HG03432 (cell line): ENCODE data around the gene RHOBTB1.
"Not testable (repeated sequence)": the region's sequence is repeated elsewhere in the genome, so short reads cannot be mapped to it uniquely, and the experiment has no call there.

Experiments used
- ATAC-seq: cut with Tn5 transposase; IDR thresholded peaks from one replicate; pipeline ENCODE4 v1.9.1; 2021; ENCODE audit warnings: mild to moderate bottlenecking, moderate library complexity; ENCODE audit not compliant: unreplicated experiment

Gene RHOBTB1, protein sequence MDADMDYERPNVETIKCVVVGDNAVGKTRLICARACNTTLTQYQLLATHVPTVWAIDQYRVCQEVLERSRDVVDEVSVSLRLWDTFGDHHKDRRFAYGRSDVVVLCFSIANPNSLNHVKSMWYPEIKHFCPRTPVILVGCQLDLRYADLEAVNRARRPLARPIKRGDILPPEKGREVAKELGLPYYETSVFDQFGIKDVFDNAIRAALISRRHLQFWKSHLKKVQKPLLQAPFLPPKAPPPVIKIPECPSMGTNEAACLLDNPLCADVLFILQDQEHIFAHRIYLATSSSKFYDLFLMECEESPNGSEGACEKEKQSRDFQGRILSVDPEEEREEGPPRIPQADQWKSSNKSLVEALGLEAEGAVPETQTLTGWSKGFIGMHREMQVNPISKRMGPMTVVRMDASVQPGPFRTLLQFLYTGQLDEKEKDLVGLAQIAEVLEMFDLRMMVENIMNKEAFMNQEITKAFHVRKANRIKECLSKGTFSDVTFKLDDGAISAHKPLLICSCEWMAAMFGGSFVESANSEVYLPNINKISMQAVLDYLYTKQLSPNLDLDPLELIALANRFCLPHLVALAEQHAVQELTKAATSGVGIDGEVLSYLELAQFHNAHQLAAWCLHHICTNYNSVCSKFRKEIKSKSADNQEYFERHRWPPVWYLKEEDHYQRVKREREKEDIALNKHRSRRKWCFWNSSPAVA

DNA sequence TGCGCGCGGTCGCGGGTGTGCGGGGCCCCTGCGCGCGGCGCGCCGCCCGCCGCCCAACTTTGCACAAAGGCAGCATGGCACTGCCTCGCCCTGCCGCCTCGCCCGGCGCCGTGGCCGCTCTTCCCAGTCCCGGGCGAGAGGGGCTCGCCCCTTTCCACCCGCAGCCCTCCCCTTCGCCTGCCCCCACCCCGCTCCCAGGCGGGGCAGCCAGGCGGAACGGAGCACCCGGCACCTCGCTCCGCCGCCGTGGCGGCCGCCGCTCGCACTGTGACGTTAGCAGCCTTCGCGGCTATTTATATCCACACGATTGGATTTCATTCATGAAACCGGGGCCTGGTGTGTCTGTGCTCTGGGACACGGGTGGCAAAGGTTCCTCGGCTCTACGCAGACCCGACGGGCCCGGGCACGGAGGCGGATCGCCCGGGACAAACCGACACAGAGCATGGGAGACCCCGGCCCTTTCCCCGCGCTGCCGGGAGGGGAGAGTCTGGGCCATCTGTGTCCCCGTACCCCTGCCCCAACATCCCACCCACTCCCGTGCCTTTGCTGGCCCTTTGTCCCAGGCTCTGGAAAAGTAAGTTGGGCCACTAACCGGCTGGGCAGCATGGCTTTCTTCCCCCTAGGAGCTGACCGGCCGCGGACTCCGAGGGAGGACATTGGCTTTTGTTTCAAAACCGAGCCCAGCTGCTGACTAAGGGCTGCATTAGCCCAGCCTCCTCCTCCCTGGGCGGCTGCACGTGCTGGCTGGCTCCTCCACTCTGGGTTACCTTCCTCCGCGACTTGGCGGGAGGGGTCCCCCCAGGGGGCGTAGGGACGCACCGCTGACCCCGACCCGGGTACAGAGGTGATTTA, at the start of gene RHOBTB1:
Gene RHOBTB1 (minus strand): TSS at position 128 of the 852 bp plus-strand sequence. CDS start 32,643 bp downstream, outside the sequence.
- ATAC-seq, result peak; percentile 68

DNA sequence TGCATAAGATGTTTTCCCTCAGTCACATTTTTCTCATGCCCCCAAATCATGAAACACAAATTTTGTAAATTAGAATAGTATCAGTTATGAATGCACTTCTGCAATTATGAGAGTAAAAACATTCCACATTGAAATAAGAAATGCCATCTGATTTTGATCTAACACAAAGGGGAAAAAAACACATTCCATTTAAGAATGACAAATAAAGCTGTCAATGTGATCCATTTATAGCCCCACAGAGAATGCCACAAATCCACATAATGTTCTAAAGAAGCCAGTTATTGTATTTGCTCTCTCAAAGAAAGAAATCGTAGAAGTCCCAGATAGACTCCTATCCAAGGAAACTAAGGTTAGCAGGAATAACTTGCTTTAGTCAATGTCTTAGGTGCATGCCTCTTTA, 48.7 kb upstream of the RHOBTB1 start:
- no peak for ATAC-seq

DNA sequence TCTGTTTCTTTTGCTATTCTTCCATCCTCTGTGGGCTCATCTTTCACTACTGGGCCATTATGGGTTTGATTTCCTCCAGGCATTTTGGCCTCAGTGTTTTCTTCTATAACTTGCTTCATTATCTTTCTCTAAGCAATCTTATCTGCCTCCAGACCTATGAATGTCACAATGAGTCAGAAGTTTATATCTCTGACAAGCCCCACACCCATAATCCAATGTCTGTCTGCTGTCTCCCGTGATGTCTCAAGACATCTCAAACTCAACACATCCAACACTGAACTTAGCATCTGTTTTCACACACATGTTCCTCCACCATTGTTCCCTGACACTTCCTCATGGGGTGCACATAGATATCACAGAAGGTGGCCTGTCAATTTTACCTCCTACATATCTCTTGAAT, 46.7 kb upstream of the RHOBTB1 start:
- no peak for ATAC-seq

DNA sequence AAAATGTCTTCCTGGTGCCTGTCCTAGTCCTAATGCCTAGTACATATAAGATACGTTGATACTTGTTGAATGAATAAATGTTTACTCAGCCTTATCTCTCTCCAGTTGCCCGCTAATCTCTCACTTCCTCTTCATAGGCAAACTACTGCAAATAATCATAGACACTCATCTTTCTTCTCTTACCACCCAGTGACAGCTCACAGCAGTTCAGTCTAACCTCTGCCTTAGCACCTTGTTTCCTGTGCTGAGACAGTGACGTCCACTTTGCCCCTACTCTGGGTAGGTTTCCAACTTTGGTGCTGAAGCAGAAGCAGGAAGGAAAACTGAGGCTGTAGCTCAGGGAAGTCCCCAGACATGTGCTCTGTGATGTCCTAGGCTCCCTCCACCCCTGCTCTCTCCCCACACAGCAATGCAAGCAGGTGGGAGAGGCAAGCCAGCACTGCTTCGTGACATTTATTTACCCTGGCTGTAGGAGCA, 45.5 kb upstream of the RHOBTB1 start:
- ATAC-seq, result peak; percentile 93

DNA sequence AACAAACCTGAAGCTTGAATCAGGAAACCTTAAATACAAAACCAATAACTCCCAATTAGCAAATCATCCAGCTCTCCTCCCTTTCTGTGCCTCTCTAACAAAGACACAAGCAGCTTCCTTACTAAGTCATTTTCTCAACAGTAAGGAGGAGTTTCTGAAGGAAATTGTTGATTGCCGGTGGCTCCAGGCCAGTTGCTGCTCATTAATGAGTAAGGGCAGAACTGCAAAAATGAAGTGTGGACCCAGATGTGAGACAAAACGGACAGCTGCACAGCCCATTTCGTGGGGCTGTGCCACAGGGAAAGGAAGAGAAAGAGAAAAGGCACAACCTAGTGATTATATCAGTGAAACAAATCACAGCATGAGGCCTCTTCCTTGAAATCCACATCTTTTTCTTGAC, 42.8 kb upstream of the RHOBTB1 start:
- ATAC-seq, result no peak

DNA sequence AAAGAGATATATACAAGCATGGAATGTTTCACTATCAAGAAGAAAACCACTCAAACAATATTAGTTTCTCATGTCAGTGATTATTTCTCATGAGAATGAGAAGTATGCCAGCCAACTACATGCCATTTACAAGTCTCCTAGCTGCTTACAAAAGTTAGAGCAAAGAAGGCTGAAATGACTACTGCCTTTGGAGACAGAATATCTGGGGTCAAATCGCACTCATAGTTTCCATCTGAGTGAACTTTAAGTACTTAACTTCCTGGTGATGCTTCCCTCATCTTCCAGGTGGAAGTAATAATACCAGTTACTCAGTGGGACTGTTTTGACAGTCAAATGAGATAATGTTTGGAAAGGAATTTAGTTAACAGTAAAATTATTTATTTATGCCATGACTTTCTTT, 42.0 kb upstream of the RHOBTB1 start:
- ATAC-seq, result no peak

DNA sequence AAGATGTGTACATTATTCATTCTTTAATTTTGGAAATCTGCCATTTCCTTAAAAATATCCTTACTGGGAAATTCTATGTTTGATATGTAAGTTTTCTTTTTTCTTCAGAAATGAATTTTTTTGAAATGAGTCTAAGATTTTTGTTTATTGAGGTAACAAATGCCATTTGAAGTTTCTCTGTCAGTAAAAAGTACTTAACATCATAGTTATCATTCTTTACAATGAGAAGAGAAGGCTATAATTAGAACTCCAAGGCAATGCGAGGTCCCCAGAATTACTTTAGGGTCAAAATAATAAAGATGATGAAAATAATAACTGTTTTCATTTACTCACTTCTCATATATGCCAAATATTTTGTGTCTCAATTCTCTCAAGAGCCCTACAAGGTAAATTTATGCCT, 37.0 kb upstream of the RHOBTB1 start:
- no peak for ATAC-seq

DNA sequence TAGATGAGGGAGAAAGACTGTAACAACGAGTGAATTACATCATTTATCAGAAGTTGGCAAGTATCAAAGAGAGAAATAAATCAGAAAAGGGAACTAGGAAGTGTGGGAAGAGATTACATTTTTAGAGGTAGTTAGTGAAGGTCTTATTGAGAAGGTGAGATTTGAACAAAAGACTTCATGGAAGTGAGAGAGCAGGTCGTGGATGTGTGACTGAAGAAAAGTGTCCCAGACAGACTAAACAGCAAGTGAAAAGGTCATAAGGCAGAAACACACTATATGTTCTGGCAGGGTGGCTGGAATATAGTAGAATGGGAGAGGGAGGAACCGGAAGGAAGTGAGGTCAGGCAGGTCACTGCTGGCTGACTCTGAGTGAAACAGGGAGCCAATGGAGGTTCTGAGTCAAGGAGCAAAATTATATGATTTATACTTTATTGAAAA, 35.7 kb upstream of the RHOBTB1 start:
- ATAC-seq, result no peak

DNA sequence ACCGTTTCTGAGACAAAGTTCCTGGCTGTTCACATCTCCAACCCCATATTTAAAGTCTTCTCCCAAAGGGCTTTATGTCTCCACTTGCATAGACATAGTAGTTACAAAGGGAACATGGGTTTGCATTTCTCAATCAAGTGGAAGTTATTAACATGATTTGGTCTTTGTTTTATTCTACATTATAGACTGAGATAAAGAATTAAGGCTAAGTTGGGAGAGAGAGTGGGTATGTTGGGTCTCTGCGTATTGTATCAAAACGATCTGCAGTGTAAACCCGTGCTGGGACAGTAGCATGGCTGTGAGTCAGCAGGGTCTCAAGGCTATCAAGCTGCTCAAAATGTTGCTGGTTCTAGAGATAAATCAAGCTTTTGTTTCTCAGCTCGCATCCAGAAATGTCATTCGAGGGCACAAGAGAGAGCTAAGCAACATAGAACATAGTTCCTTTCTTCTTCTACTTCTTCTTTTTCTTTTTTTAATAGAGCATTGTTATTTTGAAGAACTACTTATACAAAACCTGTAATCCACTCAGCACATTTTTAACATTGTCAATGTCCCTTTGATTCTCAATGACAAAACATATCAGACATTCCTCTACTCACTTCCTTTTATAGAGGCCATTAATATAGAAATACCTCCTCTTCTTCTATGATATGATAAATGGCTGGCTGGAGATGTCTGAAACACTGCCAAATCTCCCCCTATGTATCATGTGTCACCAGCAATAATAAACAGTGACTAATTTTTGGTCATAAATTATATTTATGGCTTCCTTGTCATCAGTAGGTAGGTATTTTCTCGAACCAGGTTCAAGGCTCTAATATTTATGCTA, 34.5 kb upstream of the RHOBTB1 start:
- no peak for ATAC-seq

DNA sequence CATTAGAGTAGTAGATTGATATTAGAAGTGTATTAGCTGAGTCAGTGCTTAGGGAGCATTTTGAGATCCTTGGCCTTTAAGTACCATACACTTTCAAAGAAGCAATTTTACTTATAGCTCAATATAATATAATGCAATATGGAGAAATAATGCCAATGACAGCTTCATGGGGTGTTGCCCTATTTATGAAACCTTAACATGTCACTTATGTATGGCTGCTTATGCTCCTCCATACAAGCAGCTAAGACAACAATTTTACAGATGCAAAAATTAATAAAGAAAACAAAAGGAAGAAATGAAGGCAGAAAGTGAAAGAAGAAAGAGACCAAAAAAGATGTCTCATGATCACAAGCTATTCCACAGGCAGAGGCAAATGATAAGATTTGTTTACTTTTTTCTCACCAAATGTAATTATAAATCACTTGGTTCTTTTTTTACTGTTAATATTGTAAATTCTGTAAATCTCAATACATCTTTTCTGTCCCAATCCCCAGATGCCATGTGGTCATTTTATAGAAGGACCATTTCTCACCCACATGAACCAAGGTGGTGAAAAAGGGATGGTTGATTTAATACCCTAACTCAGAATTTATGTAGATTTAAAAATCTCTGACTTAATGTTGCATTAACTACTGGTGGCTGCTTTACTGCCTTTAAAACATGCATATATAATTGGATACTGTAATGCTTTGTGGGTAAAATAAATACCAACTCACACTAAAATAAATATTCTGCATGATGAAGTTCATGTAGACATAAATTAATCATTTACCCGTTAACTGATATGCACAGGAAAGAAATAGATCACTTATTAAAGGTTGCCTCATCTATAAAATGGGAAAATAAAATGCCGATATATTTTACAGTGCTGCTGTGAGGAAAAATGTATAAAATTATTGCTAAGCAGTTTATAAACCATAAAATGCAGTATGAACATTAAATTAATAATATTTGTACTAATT, 33.5 kb upstream of the RHOBTB1 start:
- no peak for ATAC-seq

DNA sequence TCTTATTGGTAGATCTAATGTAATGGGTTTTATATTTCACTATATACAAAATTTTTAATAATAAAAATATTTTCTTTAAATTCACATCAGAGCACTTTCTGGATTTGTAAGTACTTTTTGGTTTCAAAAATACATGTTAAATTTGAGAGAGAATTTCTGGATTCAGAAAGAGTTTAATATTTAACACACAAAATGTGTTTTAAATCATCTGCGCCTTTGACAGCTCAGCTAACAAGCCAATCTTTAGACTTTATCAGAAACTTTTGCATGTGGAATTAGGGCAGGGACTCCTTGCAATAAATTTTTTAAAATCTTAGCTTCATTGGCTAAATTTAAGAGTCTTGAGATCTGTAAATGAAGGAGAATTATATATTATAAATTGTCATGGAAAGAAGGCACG, 32.7 kb upstream of the RHOBTB1 start:
- ATAC-seq, result no peak

DNA sequence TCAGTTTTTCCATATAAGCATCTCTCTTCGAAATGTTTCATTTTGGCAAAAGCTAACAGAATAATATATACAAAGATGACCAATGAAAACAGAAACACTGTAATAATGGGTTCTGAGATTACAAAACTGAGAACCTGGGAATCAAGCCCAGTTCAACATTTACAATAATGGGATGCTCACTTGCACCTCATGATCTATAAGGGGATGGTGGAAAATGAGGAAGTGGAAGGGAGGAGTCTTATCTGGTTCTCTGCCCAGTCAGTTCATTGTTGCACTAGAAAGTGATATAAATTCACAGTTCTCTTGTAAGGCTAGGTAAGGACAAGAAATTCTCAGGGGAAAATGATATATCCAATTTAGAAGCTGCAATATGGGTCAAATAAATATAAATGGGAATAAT, 31.7 kb upstream of the RHOBTB1 start:
- ATAC-seq, result no peak

DNA sequence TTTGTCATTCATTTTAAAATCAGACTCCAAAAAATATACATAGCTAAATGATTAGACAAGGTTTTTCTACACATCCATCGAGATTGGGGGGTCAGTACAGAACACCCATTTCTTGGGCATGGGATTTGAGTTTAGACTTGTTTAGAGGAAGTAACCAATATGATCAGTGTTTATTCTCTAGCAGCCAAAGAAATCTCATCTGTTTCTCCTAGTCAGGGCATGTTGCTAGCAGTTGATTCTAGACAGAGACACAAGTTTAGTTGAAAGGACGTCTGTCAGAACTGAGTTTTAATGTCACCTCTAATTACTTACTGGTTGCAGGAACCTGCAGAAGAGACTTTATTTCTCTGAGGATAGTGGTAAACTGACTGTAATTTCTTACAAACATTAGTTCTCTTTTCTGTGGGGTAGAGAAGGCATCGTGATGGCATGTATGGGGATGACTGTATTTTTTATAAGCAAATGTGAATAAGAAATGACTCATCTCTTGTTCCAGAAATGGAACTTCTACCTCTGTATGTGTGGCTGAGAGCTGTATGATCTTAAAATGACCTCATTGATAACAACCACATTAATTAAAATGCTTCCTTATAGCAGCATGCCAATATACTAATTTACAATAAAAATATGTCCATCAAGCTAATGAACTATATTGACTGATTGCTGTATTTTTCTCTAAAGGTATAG, 30.6 kb upstream of the RHOBTB1 start:
- ATAC-seq, result no peak

DNA sequence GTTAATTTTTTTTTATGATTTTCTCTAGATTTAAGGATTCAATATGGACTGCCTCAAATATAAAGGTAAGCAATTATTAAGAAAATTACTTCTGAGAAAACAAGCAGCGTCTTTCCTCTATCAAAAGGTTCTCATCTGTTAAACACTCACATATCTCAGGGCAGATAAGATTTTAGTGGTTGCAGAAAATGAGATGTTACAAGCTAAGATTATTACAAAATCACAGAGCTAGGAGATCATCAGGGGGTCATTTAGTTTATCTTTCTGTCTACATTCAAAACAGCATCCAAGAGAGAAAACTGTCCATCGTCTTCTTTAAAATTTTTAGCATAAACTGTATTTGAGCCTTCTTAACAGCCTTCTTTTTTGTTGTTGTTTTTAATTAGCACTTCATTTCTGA, 29.1 kb upstream of the RHOBTB1 start:
- ATAC-seq, result no peak

DNA sequence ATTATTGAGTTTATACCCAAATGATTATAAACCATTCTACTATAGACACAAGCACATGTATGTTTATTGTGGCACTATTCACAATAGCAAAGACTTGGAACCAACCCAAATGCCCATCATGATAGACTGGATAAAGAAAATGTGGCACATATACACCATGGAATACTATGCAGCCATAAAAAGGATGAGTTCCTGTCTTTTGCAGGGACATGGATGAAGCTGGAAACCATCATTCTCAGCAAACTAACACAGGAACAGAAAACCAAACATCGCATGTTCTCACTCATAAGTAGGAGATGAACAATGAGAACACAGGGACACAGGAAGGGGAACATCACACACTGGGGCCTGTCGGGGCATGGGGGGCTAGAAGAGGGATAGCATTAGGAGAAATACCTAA, 28.2 kb upstream of the RHOBTB1 start:
- not testable (repeated sequence) for ATAC-seq

DNA sequence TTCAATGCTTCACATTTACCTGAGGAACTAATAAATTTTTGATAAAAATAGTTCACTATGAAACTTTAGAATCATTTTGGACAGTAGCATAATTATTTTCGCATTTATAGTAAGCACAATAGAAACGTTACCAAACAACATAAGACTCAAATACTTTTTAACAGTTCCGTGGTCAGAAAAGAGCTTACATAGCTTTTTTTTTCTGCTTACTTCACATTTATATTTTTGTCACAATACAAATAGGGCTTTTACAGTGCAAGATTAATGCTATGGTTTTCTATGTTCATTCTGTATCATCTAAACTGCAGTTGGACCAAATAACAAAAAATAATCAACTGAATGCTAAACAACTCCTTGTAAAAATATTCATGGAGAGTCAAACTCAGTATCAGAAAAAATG, 26.5 kb upstream of the RHOBTB1 start:
- no peak for ATAC-seq

DNA sequence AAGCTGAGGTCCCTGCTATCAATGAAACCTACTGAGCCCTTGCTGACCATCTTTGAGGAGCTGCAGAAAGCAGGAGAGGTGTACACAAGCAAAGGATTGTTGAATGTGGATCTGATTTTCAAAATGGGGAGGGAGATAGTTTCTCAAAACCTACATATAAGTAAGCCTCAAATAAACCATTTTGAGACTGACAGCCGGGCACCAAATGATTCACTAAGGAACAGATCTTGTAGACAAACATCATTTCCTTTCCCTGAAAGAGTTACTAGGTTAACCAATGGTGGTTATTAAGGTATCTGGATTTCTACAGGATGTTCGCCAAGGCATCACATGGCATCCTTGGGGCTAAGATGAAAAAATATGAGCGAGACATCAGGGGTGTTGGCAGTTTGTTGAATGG, 24.5 kb upstream of the RHOBTB1 start:
- no peak for ATAC-seq

DNA sequence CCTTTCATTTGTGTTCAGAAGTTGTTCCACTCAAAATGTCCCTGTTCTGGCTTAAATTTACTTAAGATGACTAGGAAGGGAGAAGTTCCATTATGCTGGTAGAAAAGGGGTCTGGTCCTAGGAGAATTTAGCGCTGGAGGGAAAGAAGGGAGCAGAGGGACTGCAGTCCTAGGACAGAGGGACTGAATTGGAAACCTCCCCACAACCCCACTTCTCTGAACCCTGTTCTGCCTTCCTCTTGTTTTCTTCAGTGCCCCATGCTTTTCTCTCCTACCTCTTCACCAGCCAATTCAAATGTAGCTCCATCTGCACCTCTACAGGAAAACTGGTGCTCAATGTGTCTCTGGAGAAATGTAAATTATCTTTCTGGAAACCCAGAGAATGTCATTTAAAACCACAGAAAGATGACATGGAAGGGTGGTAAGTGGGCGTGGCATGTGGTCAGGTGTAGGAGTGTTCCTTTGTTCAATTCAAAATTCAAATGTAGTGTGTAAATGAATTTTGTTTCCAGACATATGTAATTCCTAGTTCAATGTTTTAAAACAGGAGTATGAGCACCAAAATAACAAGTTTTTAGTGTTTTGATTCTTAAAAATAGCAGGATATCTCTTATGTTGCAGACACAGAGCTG, 24.0 kb upstream of the RHOBTB1 start:
- no peak for ATAC-seq
